Measurements from ENCODE around the gene SLC9A8. TPM values are rescaled to one million over a fixed set of nuclear protein-coding genes. Genes with fewer than 3 reads are reported as not detected.
A peak's percentile ranks its signal among the peaks of the same experiment; 100 is the strongest.

Gene SLC9A8
- total RNA-seq, 1 experiment from 2014 or later = 7.5 TPM

DNA sequence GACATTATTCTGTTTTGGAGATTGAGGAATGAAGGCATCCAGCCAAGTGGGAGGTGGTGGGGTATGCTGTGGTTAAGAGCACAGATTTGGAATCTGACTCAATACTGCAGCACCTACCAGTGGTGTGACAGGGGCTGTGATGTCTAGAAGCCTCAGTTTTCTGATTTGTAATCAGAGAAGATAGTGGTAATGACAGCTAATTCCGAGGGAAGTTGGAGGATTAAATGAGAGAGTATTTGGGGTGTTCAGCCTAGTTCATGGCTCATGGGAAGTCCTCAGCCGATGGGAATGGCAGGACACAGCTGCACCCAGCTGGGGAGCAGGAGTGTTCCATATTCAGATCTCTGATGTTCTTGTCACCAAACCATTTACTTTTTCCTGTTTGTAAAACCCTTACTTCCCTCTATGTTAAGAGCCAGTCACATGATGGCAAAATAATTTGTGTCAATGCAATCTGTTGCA, 9.3 kb downstream of the SLC9A8 start:
- Histone ChIP-seq H2BK5ac (ENCODE audit: insufficient read length, low read length) (no peak overlapping the region), H3K56ac (ENCODE audit: insufficient read length, low read depth, low read length) (no peak overlapping the region), H3K9me3 (ENCODE audit: control insufficient read depth, low read depth, low read length) (no peaks in the 10 kb centered on the region), H2BK120ac (ENCODE audit: low read depth, low read length, poor library complexity, severe bottlenecking) (no peak overlapping the region), H3K23ac (ENCODE audit: insufficient read length, low read depth, low read length) (no peak overlapping the region), H3K23me2 (ENCODE audit: insufficient read length, low read depth, low read length, poor library complexity, severe bottlenecking) (no peaks in the 10 kb centered on the region), H4K8ac (replicated peaks; ENCODE audit: insufficient read length, low read depth, low read length) (no peak overlapping the region), H3K4ac (ENCODE audit: low read depth, low read length) (no peak overlapping the region), H2AK5ac (ENCODE audit: insufficient read length, low read length) (no peak overlapping the region), H4K91ac (ENCODE audit: insufficient read length, low read depth, low read length) (no peak overlapping the region), H2BK12ac (ENCODE audit: insufficient read length, low read depth, low read length) (no peak overlapping the region), H4K20me1 (ENCODE audit: control insufficient read depth, insufficient read depth, insufficient read length) (no peaks in the 10 kb centered on the region), H3K79me1 (ENCODE audit: insufficient read depth, low read depth, low read length, poor library complexity, severe bottlenecking) (no peaks in the 10 kb centered on the region), H4K5ac (ENCODE audit: insufficient read length, low read depth, low read length) (no peak overlapping the region), H3K79me2 (ENCODE audit: insufficient read depth, low read length) (no peaks in the 10 kb centered on the region), H3K4me2 (ENCODE audit: insufficient read depth, insufficient read length, low read length) (no peak overlapping the region), H3K4me1 (ENCODE audit: insufficient read depth, low read length) (no peaks in the 10 kb centered on the region), H3K14ac (ENCODE audit: insufficient read depth, low read length) (no peak overlapping the region), H2BK15ac (ENCODE audit: low read depth, low read length) (no peak overlapping the region), H3K18ac (ENCODE audit: insufficient read length, low read depth, low read length) (no peak overlapping the region), H3K9ac (ENCODE audit: extremely low read depth, insufficient read length, low read length) (no peak overlapping the region), H3T11ph (ENCODE audit: low read length) (no peak overlapping the region), H3K27me3 (ENCODE audit: insufficient read depth, low read length) (no peaks in the 10 kb centered on the region), H3K27ac (ENCODE audit: insufficient read length, low read depth, low read length) (no peak overlapping the region), H2BK20ac (ENCODE audit: low read depth, low read length, poor library complexity, severe bottlenecking) (no peak overlapping the region), H2AFZ (ENCODE audit: low read length) (no peak overlapping the region)
- Mint-ChIP-seq H3K36me3 (ENCODE audit: insufficient read depth in 1 of 3, low read depth in 3 of 3) (peaks cover 12 to 43% (median 18%) of the 10 kb centered on the region in 3 experiments), H3K4me1 (no peaks in the 10 kb centered on the region), H3K27me3 (ENCODE audit: low read depth) (no peaks in the 10 kb centered on the region), H3K27ac (0 out of 7 replicates have a peak overlapping the region, but pooled peaks of 1 of the 3 experiments have one; percentile 20), H3K9me3 (peaks cover 3 to 7% of the 10 kb centered on the region in 2 experiments; a peak in 1 of 5 replicates), H3K4me3 (no peak overlapping the region)
- TF ChIP-seq, protein P1, sequence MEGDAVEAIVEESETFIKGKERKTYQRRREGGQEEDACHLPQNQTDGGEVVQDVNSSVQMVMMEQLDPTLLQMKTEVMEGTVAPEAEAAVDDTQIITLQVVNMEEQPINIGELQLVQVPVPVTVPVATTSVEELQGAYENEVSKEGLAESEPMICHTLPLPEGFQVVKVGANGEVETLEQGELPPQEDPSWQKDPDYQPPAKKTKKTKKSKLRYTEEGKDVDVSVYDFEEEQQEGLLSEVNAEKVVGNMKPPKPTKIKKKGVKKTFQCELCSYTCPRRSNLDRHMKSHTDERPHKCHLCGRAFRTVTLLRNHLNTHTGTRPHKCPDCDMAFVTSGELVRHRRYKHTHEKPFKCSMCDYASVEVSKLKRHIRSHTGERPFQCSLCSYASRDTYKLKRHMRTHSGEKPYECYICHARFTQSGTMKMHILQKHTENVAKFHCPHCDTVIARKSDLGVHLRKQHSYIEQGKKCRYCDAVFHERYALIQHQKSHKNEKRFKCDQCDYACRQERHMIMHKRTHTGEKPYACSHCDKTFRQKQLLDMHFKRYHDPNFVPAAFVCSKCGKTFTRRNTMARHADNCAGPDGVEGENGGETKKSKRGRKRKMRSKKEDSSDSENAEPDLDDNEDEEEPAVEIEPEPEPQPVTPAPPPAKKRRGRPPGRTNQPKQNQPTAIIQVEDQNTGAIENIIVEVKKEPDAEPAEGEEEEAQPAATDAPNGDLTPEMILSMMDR (conservative IDR thresholded peaks at IDR 0.05) = no peak
- no peak for DNase-seq
- WGBS (ENCODE audit: extremely low coverage, insufficient read length, low lambda C conversion rate) = no CpG with 5 or more reads among the region's 2 CpGs

Measured in H9 (cell line).